DMS 273 treated with DMSO at 0.1 percent for 48 hours (cell line): ENCODE results near the gene OR6C75.
"Not testable (repeated sequence)": the region's sequence is repeated elsewhere in the genome, so short reads cannot be mapped to it uniquely, and the experiment has no call there.

Experiments
- DNase-seq: peaks from one replicate; lab custom pipeline; 2025; lab: John Stamatoyannopoulos, UW

Gene OR6C75

DNA sequence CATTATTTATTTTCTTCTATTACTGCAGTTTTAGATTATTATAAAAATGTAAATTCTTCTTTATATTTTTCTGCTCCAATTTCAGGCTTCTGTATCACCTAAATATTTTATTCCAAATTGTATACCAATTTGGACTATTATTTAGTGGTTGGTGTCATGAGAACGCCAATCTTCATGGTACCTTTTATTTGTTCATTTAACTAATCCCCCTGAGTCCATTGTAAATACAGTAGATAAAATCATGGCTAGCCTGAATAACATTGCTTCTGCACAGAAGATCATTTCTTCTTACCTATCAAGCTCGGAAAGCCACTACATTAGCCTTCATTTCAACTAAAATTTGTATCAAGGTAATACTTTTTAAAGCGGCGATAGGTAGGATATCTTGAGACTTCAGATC lies at the start of gene OR6C75:
Gene OR6C75, plus strand, starts transcription at position 301 of the 400 bp plus-strand sequence. CDS start 2,136 bp downstream, outside the sequence.
- no peak for DNase-seq

DNA sequence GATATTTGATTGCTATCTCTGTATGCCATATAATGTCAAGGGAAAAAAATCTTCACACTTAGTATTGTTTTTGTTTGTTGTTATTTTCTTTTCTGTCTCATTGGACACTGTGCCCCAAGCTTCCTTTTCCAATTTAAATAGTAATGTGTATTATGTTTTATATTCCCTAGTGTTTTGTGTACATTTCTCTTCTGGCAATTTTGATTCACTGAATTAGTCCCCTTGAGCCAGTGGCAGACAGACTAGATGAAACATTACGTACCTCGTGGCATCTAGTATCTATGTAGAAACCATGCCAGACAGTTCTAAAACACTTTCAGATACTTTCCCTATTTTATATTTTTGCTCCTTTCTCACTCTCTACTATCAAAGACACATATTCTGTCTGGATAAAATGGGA lies 48.7 kb upstream of the OR6C75 start, which contains the start of gene OR6C1:
Gene OR6C1, plus strand, starts transcription at position 301 of the 400 bp plus-strand sequence. CDS start 6,257 bp downstream, outside the sequence.
- no peak for DNase-seq

DNA sequence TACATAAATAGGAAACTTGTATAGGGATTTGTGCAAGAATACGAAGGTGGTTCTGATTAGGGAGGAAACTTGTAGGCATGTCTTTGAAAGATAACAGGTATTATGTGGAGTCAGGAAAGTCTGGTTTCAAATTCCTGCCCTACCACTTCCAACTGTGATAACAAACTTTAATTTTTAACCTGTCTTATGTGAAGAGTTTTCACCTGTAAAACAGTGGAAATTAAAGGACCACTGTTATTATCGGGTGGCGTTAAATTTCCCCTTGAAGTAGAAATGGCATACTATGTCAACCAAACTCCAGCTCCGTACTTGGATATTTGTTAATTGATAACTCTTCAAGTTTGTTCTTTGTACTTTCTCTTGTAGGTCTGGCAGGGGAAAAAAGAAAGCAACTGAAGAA lies 42.6 kb upstream of the OR6C75 start:
- no peak for DNase-seq

DNA sequence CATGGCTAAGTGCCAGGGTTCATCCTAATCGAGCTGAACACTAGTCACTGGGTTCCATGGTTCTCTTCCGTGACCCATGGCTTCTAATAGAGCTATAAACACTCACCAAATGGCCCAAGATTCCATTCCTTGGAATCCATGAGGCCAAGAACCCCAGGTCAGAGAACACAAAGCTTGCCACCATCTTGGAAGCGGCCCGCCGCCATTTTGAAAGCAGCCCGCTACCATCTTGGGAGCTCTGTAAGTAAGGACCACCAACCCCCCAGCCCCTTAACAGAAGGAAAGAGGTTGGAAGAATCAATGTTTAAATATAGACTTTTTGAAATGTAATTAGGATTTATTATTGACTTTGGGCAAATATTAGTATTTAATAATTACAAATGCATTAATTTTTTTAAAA lies 37.0 kb upstream of the OR6C75 start:
- not testable (repeated sequence) for DNase-seq

DNA sequence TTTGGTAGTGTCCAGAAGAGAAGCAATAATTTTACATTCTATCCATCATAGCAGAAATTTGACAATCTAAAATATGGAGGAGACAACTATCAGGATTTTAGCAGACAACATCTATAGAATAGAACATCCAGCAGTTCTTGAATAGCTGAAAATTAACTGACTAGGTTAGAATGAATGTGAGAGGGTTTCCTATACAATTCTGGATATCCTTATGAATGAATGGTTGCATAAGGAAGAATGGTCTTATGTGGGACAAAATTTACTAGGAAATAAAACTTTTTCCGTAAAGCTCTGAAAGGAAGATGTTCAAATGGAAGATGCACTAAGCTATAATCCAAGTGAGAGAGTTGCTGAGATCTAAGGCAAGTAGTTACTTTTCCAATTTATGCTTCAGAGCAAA lies 32.3 kb upstream of the OR6C75 start, which contains the start of gene OR6C3:
Gene OR6C3, plus strand, starts transcription at position 301 of the 400 bp plus-strand sequence. CDS start 955 bp downstream, outside the sequence.
- DNase-seq, result no peak

DNA sequence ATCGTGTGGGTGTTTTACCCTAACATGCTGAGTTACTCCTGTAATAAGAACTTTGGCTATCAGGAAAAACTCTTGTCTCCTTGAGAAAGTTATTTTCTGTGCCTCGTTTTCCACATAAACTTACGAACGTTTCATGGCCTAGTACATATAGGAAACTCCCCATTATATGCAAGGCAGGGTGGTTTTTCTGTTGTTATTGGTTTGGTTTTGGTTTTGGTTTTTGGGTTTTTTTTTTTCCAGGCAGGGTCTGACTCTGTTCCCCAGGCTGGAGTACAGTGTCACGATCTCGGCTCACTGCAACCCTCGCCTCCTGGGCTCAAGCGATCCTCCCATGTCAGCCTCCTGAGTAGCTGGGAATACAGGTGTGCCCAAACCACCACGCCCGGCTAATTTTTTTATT lies 26.8 kb upstream of the OR6C75 start:
- no peak for DNase-seq

DNA sequence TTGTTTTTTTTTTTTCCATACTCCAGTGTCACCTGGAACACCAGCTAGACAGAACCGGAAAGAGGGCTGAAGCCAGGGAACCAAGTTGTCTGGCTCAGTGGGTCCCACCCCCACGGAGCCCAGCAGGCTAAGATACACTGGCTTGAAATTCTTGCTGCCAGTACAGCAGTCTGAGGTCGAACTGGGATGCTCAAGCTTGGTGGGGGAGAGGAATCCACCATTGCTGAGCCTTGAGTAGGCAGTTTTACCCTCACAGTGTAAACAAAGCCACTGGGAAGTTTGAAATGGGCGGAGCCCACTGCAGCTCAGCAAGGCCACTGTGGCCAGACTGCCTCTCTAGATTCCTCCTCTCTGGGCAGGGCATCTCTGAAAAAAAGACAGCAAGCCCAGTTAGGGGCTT lies 7.4 kb upstream of the OR6C75 start:
- not testable (repeated sequence) for DNase-seq

DNA sequence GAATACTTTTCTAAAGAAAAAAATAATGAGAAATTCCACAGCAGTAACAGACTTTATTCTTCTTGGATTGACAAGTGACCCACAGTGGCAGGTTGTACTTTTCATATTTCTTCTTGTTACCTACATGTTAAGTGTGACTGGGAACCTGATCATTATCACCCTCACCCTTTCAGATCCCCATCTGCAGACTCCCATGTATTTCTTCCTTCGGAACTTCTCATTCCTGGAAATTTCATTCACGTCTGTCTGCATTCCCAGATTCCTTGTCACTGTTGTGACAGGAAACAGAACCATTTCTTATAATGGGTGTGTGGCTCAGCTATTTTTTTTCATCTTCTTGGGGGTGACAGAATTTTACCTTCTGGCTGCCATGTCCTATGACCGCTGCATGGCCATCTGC lies 2.3 kb downstream of the OR6C75 start:
- no peak for DNase-seq

DNA sequence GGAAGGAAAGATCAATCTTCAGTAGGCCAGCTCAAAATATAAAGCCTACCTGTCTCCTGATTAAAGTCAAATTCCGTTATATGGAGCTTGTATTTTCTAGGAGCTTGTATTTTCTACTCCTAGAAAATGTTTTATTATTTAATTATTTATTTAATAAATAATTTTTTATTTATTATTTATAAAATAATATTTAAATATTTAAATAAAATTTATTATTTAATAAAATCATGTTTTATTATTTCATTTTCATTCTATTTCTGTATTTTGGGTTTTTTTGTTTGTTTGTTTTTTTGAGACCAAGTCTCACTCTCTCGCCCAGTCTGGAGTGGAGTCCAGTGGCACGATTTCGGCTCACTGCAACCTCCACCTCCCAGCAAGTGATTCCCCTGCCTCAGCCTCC lies 9.7 kb downstream of the OR6C75 start:
- no peak for DNase-seq

DNA sequence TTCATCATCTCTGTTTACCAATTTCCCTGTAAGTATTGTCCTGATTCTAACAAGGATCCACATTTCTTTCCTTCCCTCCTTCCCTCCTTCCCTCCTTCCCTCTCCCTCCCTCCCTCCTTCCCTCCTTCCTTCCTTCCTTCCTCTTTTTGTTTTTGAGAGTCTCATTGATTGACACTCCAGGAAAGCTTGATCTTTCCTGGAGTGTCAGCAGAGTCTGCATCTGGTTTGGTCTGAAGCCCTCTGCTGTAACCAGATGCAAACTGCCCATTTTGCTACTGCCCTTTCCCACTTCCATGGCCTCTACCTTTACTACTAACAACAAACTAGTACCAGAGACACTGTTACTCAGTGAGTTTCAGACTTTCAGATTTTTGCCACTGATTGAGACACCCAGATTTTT lies 23.1 kb downstream of the OR6C75 start:
- DNase-seq, result no peak

DNA sequence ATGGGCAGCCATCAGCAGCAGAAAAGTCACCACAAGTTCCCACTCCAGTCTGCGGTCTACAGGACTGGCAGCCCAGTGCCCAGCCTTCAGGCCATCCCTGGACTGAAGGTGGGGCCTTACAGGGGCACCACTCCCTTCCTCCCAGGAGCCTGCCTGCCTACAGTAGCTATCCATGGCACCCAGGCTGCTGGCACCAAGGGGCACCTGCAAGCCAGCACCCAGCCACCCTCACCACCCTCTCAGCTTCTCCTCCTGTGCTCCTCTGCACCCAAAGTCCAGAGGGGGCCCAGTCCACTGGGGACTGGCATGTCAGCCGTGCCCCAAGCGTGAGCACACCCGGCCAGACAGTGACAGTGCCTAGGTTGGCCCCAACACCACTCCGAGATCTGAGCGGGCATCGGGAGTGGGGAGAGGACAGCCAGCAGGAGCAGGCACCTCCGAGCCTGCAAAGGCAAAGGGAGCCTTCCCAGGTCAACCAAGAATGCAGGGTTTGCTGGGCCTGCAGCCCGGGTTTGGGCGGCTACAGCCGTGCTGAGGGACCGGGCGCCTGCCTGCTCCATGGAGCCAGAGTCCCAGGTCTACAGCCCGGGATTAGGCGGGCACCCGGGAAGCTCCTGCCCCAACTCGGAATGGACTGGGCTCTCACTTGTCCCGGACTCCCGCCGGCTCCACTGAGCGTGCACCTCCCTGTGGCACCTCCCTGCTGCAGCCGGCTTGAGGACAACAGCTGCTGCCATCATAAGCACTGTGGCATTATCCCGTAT lies 29.4 kb downstream of the OR6C75 start:
- DNase-seq, result no peak

DNA sequence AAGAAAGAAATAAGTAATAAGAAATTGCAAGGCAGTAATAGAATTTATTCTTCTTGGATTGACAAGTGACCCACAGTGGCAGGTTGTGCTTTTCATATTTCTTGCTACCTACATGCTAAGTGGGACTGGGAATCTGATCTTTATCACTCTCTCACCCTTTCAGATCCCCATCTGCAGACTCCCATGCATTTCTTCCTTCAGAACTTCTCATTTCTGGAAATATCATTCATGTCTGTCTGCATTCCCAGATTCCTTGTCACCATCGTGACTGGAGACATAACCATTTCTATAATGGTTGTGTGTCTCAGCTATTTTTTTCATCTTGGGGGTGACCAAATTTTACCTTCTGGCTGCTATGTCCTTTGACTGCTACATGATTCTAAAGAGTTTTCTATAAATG lies 33.6 kb downstream of the OR6C75 start:
- no peak for DNase-seq

DNA sequence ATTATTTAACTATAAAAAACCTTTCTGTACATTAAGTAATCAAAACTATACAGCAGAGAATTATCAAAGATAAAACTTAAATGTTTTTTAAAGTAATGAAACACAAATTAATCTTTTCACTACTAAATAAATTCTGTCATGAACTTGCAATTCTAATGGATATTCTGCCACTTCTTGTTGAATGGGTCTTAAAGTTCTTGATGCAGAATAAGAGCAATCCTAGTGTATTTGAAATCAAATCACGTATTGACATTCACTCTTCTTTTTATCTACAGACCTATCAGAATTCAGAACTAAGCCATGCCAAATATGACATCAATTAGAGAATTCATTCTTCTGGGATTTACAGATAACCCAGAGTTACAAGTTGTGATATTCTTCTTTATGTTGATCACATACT lies 37.5 kb downstream of the OR6C75 start, which contains the start of gene OR6C65:
Gene OR6C65, plus strand, starts transcription at position 301 of the 400 bp plus-strand sequence. Its CDS starts 0 bp downstream, at position 301.
- no peak for DNase-seq

DNA sequence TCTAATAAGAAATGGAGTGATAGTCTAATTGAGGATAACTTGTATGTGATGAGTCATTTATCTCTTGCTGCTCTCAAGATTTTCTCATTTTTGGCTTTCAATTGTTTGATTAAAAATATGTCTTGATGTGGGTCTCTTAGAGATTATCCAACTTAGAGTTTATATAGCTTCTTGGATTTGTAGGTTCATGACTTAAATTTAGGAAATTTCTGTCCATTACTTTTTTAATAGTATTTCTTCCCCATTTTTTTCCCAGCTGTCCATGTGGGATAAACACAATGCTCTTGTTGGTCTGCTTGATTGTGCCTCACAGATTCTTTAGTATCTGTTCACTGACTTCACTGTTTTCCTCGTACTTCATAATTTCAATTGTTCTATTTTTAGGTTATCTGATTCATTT lies 45.1 kb downstream of the OR6C75 start:
- no peak for DNase-seq

DNA sequence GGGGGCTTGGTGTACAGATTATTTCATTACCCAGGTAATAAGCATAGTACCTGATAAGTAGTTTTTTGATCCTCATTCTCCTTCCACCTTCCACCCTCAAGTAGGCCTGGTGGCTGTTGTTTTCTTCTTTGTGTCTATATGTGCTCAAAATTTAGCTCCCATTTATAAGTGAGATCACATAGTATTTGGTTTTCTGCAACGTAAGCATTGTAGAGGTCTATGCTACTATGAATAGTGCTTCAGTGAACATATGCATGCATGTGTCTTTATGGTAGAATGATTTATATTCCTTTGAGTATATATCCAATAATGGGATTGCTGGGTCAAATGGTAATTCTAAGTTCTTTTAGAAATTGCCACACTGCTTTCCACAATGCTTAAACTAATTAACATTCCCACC lies 46.4 kb downstream of the OR6C75 start:
- DNase-seq, result not testable (repeated sequence)

DNA sequence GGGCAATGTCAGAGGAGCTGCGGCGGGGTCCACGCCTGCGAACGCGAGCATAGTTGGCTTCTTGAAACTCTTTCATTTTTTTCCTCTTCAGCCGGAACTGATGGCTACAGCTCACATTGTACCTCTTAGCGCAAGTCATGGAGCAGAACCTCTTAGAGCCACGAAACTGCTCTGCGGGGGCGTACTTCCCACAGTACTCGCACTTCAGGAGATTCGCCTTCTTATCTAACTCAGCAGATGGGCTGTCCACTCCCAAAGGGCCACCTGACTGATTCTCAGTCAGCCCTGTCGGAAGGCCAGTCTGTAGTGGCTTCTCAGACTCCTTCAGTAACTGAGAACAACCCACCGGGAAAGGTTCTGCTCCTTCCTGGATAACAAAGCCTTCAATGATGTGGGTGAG lies 49.4 kb downstream of the OR6C75 start:
- not testable (repeated sequence) for DNase-seq

DNA sequence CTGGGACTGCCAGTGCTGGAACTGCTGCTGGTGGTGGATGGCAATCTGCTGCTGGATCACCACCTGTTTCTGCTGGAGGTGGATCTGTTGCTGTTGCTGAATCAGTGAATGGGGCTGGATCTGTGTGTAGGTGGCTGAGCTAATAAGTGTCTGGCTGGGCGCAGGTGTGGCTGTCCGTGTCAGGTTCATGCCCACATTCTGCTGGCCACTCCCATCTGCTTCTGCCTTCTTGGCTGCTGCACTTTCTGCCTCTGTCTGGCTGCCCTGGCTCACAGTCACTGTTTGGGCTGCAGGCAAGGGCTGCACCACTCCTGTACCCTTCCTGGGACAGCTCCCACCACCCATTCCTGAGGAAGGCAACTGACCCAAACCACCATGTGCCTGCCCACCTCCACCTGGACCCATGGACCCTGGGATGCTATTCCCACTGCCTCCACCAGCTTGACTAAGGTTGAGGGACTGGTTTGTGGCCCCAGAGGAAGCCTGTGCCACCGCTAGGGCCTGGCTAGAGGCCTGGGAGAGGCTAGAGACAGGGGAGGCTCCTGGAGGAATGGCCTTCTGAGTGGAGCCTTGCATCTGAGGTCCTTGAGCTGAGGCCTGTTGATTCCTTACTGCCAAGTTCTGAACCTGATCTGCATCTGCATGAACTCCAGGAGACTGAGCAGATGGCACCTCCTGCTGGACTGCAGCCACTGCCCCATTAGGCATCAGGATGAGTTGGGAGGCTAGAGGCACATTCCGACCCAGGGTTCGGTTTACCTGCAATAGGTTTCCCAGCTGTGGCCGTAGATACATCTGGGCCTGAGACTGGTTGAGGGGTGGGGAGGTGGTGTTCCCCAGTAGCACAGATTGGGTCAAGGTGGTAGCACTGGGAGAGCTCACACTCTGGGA lies 51.0 kb downstream of the OR6C75 start:
- DNase-seq, result not testable (repeated sequence)

DNA sequence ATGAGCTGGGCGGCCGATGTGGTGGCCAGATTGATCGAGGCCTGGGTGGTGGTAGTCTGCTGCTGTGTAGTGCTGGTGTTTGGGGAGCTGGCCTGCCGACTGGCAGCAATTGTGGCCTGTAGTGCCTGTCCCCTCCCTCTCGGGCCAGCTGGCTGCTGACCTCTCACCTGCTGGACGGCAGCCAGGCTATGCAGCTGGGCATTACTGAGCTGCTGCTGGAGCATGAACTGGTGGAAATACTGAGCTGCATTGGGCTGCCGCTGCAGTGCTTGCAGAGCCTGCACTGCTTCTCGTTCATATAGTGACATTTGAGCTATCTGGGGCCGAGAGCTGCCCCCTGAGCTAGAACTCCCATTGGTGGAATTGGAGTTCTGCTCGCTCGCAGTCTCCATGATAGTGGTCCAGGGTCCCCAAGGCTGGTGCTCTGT lies 51.6 kb downstream of the OR6C75 start:
- DNase-seq, result not testable (repeated sequence)

DNA sequence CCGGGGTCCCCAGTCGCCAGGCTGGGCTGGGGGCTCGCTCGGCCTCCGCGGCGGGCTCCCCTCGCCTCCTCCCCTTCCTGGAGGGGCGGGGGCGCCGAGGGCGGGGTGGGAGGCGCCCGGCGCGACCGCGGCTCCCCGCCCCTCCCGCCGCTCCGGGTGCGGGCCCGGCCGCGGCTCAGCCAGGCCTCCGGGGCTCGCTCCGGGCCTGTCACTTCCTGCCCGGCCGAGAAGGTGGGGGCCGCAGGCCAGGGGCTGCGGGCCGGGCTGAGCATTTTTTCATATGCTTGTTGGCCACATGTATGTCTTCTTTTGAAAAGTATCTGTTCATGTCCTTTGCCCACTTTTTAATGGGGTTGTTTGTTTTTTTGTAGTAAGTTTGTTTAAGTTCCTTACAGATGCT lies 52.1 kb downstream of the OR6C75 start:
- DNase-seq, result not testable (repeated sequence)

DNA sequence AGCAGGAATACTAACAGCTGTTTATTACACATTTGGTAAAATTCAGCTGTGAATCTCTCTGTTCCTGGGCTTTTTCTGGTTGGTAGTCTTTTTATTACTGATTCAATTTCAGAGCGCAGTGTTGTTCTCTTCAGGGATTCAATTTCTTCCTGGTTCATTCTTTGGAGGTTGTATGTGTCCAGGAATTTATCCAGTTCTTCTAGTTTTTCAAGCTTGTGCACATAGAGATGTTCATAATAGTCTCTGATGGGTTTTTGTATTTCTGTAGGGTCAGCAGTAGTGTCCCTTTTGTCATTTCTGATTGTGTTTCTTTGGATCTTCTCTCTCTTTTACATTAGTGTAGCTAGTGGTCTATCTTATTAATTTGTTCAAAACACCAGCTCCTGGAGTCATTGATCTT lies 54.2 kb downstream of the OR6C75 start:
- DNase-seq, result no peak
